IMR-90 (cell line): ENCODE results near the gene DDX10. TPM values are rescaled to one million over a fixed set of nuclear protein-coding genes. Genes with fewer than 3 reads are reported as not detected.

Source experiments
- ATAC-seq: fragments of 200-7000 bp; cut with Tn5 transposase; 2 replicates; pipeline ENCODE4 v1.9.1; 2020; ENCODE audit warnings: low read depth, mild to moderate bottlenecking, moderate library complexity
- BruUV-seq: library from RNA; stranded (reverse); fragments of 400-500 nt; replicated peaks from 2 replicates; lab custom pipeline; 2021; lab: Mats Ljungman, UMichigan
- CTCF ChIA-PET: fragments of 300-600 bp; formaldehyde crosslinking; extraction: SDS; loops from one replicate; lab custom pipeline; 2021; ENCODE audit warnings: antibody characterized with exemption; lab: Yijun Ruan, JAX
- POLR2A ChIA-PET: fragments of 300-600 bp; sonication (Branson Sonifier 250); formaldehyde crosslinking; loops from one replicate; lab custom pipeline; 2022; ENCODE audit warnings: antibody characterized with exemption; ENCODE audit not compliant: unreplicated experiment; lab: Charles Lee
- DNase-seq: peaks from one replicate; pipeline ENCODE4 v3.0.0; 2013
- H2AFZ ChIP-seq: replicated peaks from 2 replicates; pipeline ENCODE3; 2013; ENCODE audit warnings: low read length, mild to moderate bottlenecking; ENCODE audit not compliant: poor library complexity
- H2AK5ac ChIP-seq: 2 replicates; pipeline ENCODE4 v1.6.1; 2013; ENCODE audit warnings: low read depth, low read length, inconsistent platforms
- H2AK9ac ChIP-seq: replicated peaks from 2 replicates; pipeline ENCODE3; 2013; ENCODE audit warnings: mild to moderate bottlenecking, low read depth, low read length, moderate library complexity; ENCODE audit not compliant: poor library complexity
- H2BK120ac ChIP-seq: 2 replicates; pipeline ENCODE4 v1.6.1; 2013; ENCODE audit warnings: low read depth, low read length, inconsistent platforms
- H2BK15ac ChIP-seq: 3 replicates; pipeline ENCODE4 v1.6.1; 2013; ENCODE audit warnings: low read depth, low read length, inconsistent platforms
- H2BK20ac ChIP-seq: 2 replicates; pipeline ENCODE4 v1.6.1; 2013; ENCODE audit warnings: low read depth, mild to moderate bottlenecking, inconsistent platforms, low read length, moderate library complexity
- H2BK5ac ChIP-seq: 2 replicates; pipeline ENCODE4 v1.6.1; 2013; ENCODE audit warnings: mild to moderate bottlenecking, low read depth, low read length, inconsistent platforms; ENCODE audit not compliant: poor library complexity, severe bottlenecking
- H3K14ac ChIP-seq: replicated peaks from 2 replicates; pipeline ENCODE4 v1.6.1; 2013; ENCODE audit warnings: low read depth, low read length, inconsistent platforms
- H3K18ac ChIP-seq: 2 replicates; pipeline ENCODE4 v1.6.1; 2013; ENCODE audit warnings: low read depth, low read length, control low read depth
- H3K23ac ChIP-seq: 2 replicates; pipeline ENCODE4 v1.6.1; 2013; ENCODE audit warnings: low read depth, low read length, inconsistent platforms
- H3K27ac ChIP-seq: 2 replicates; pipeline ENCODE4 v1.5.1; 2013; ENCODE audit warnings: mild to moderate bottlenecking, control low read depth, low read length; ENCODE audit not compliant: insufficient read depth
- H3K27me3 ChIP-seq: 2 replicates; pipeline ENCODE4 v1.6.1; 2013; ENCODE audit warnings: low read length; ENCODE audit not compliant: control insufficient read depth, insufficient read depth
- H3K36me3 ChIP-seq: 2 replicates; pipeline ENCODE4 v1.6.1; 2013; ENCODE audit warnings: low read length, mixed read lengths; ENCODE audit not compliant: control insufficient read depth, insufficient read depth
- H3K4ac ChIP-seq: 2 replicates; pipeline ENCODE4 v1.6.1; 2013; ENCODE audit warnings: low read depth, low read length, inconsistent platforms
- H3K4me1 ChIP-seq: 2 replicates; pipeline ENCODE4 v1.6.1; 2013; ENCODE audit warnings: low read length, mixed read lengths; ENCODE audit not compliant: control insufficient read depth, insufficient read depth
- H3K4me2 ChIP-seq: 2 replicates; pipeline ENCODE4 v1.6.1; 2013; ENCODE audit warnings: low read depth, mild to moderate bottlenecking, control low read depth, low read length, moderate library complexity
- H3K4me3 ChIP-seq: 2 replicates; pipeline ENCODE4 v1.5.1; 2013; ENCODE audit warnings: low read depth, mild to moderate bottlenecking, control low read depth, low read length, moderate library complexity; ENCODE audit not compliant: insufficient read depth
- H3K56ac ChIP-seq: 2 replicates; pipeline ENCODE4 v1.6.1; 2013; ENCODE audit warnings: low read length, inconsistent platforms; ENCODE audit not compliant: insufficient read depth; ENCODE audit errors: extremely low read depth
- H3K79me1 ChIP-seq, 2 experiments: 2 replicates each; pipeline ENCODE4 v1.6.1; 2013; ENCODE audit warnings: low read length in 2 of 2, inconsistent platforms in 1 of 2, low read depth in 1 of 2
- H3K9ac ChIP-seq: 2 replicates; pipeline ENCODE4 v1.6.1; 2013; ENCODE audit warnings: low read depth, low read length, control low read depth
- H3K9me1 ChIP-seq: 2 replicates; pipeline ENCODE4 v1.6.1; 2013; ENCODE audit warnings: low read length, inconsistent platforms; ENCODE audit not compliant: insufficient read depth
- H3K9me3 ChIP-seq: 2 replicates; pipeline ENCODE4 v1.6.1; 2013; ENCODE audit warnings: low read length; ENCODE audit not compliant: control insufficient read depth, insufficient read depth
- H4K20me1 ChIP-seq: 2 replicates; pipeline ENCODE4 v1.6.1; 2013; ENCODE audit warnings: low read length, inconsistent platforms; ENCODE audit not compliant: insufficient read depth
- H4K5ac ChIP-seq: 2 replicates; pipeline ENCODE4 v1.6.1; 2013; ENCODE audit warnings: mild to moderate bottlenecking, low read depth, low read length, control low read depth
- H4K8ac ChIP-seq, 2 experiments: 2 replicates each; pipeline ENCODE4 v1.6.1; 2013; ENCODE audit warnings: low read depth in 2 of 2, low read length in 2 of 2, control low read depth in 1 of 2, inconsistent platforms in 1 of 2
- H4K91ac ChIP-seq: 2 replicates; pipeline ENCODE4 v1.6.1; 2013; ENCODE audit warnings: low read depth, low read length, inconsistent platforms; ENCODE audit not compliant: insufficient read depth
- BHLHE40 ChIP-seq: fragments of 150-350 bp; IDR thresholded peaks from 2 replicates; pipeline ENCODE4 v1.6.1; 2016; ENCODE audit warnings: mild to moderate bottlenecking, low read depth, low read length
- CEBPB ChIP-seq: IDR thresholded peaks from 2 replicates; pipeline ENCODE4 v1.6.1; 2012; ENCODE audit warnings: low read depth, low read length, improper control_type of control experiment
- CTCF ChIP-seq: conservative IDR thresholded peaks from 2 replicates; pipeline ENCODE4 v1.5.1; 2012; ENCODE audit warnings: mild to moderate bottlenecking, low read depth, low read length, improper control_type of control experiment
- ELK1 ChIP-seq: fragments of 150-350 bp; IDR thresholded peaks from 2 replicates; pipeline ENCODE4 v1.6.1; 2016; ENCODE audit warnings: low read depth, mild to moderate bottlenecking, low read length, moderate library complexity, borderline replicate concordance
- FOS ChIP-seq: fragments of 150-350 bp; IDR thresholded peaks from 2 replicates; pipeline ENCODE4 v1.6.1; 2016; ENCODE audit warnings: low read depth, low read length
- MAFK ChIP-seq: IDR thresholded peaks from 2 replicates; pipeline ENCODE4 v1.6.1; 2012; ENCODE audit warnings: low read depth, low read length, improper control_type of control experiment
- MAZ ChIP-seq: IDR thresholded peaks from 2 replicates; pipeline ENCODE4 v1.6.1; 2012; ENCODE audit warnings: low read depth, mild to moderate bottlenecking, low read length, improper control_type of control experiment, moderate library complexity, borderline replicate concordance
- NFE2L2 ChIP-seq: fragments of 150-350 bp; IDR thresholded peaks from 2 replicates; pipeline ENCODE4 v1.6.1; 2016; ENCODE audit warnings: low read depth, mild to moderate bottlenecking, low read length
- POLR2A ChIP-seq: IDR thresholded peaks from 2 replicates; pipeline ENCODE4 v1.6.1; 2012; ENCODE audit warnings: mild to moderate bottlenecking, low read depth, low read length
- RAD21 ChIP-seq: IDR thresholded peaks from 2 replicates; pipeline ENCODE4 v1.6.1; 2012; ENCODE audit warnings: low read length, improper control_type of control experiment
- RCOR1 ChIP-seq: IDR thresholded peaks from 2 replicates; pipeline ENCODE4 v1.6.1; 2012; ENCODE audit warnings: mild to moderate bottlenecking, low read length, improper control_type of control experiment; ENCODE audit not compliant: insufficient replicate concordance
- RFX5 ChIP-seq: IDR thresholded peaks from 2 replicates; pipeline ENCODE4 v1.8.0; 2012; ENCODE audit warnings: low read depth, mild to moderate bottlenecking, low read length, moderate library complexity
- USF2 ChIP-seq: fragments of 150-350 bp; IDR thresholded peaks from 2 replicates; pipeline ENCODE4 v1.6.1; 2017; ENCODE audit warnings: mild to moderate bottlenecking, antibody characterized with exemption, low read length, low read depth
- WGBS, 2 experiments: methylation state at CpG; one replicate each; pipeline versions ENCODE4 v1.1.5 to v1.1.7; 2013; ENCODE audit warnings: missing lambda C conversion rate in 2 of 2; ENCODE audit not compliant: insufficient read length in 1 of 2; ENCODE audit errors: extremely low coverage in 2 of 2; 5-methylcytosine and 5-hydroxymethylcytosine counted together
- dilution Hi-C: fragments of 300-500 bp; cut with HindIII; formaldehyde crosslinking; loops from one replicate; pipeline ENCODE4 v1.14.3; 2018; ENCODE audit warnings: low sequenced_read_pairs; ENCODE audit not compliant: unreplicated experiment
- in situ Hi-C: fragments of 300-500 bp; cut with MboI; formaldehyde crosslinking; loops from 3 replicates; pipeline ENCODE4 v1.14.3; 2019; ENCODE audit warnings: low sequenced_read_pairs, inconsistent platforms, mixed read lengths
- intact Hi-C: fragments of 100-400 bp; cut with micrococcal nuclease; formaldehyde crosslinking; loops from 2 replicates; pipeline ENCODE4 v1.10.0; 2022
- polyA plus RNA-seq, 3 experiments: library from polyadenylated mRNA; depleted of rRNA; stranded (reverse); fragments of >200 nt; gene quantifications; 2 replicates each; pipeline ENCODE4 v1.2.3, GENCODE V29; 2012; ENCODE audit warnings: low replicate concordance in 1 of 3
- total RNA-seq: library from RNA; depleted of rRNA; stranded (reverse); fragments of >200 nt; gene quantifications from 2 replicates; pipeline ENCODE4 v1.2.3, GENCODE V29; 2012

DDX10 gene
- total and polyA plus RNA-seq, 2 of the 4 experiments (the other 2 are of a cell fraction) = 20.0 to 31.9 TPM

GRCh38 chr11:108718466-108718865 lies 53.6 kb downstream of the DDX10 start:
- H3K56ac ChIP-seq = no peak overlapping the region
- no peak overlapping the region for H2AK9ac ChIP-seq
- no peak overlapping the region for H4K8ac ChIP-seq
- no peak for TF ChIP-seq MAFK
- no peak for TF ChIP-seq CTCF
- TF ChIP-seq RCOR1 = no peak
- TF ChIP-seq USF2 = no peak
- no peak for TF ChIP-seq MAZ
- no peak for TF ChIP-seq RAD21
- TF ChIP-seq FOS = no peak
- no peak for TF ChIP-seq BHLHE40
- TF ChIP-seq ELK1 = no peak
- no peak for TF ChIP-seq NFE2L2
- TF ChIP-seq CEBPB = no peak
- no peak for TF ChIP-seq RFX5
- no peak for TF ChIP-seq POLR2A
- H2AFZ ChIP-seq = no peak overlapping the region
- H4K91ac ChIP-seq = no peak overlapping the region
- dilution Hi-C loops = no loop called here
- no peak overlapping the region for H4K5ac ChIP-seq
- no peaks in the 10 kb centered on the region for H4K20me1 ChIP-seq
- H2BK15ac ChIP-seq = no peak overlapping the region
- no peak overlapping the region for H2AK5ac ChIP-seq
- H2BK120ac ChIP-seq = no peak overlapping the region
- no peak overlapping the region for H3K4me2 ChIP-seq
- BruUV-seq = no TSS peak
- DNase-seq (no peak), ATAC-seq (no peak)
- no peak overlapping the region for H3K18ac ChIP-seq
- H2BK5ac ChIP-seq = no peak overlapping the region
- peaks cover 3% of the 10 kb centered on the region for H3K4me1 ChIP-seq
- POLR2A ChIA-PET = no interaction called here
- 26% methylated on average over 2 of the region's 2 CpGs; no CpG with 5 or more reads in 1 of the 2 experiments for WGBS, 2 experiments
- no peaks in the 10 kb centered on the region for H3K27me3 ChIP-seq
- intact Hi-C loops = no loop called here
- H3K9me1 ChIP-seq = no peaks in the 10 kb centered on the region; the same call in 1 of the 2 replicates
- no peak overlapping the region for H3K4me3 ChIP-seq
- H3K36me3 ChIP-seq = peaks cover 6% of the 10 kb centered on the region
- CTCF ChIA-PET = interaction anchor here (0.6 kb wide), 1 partner anchor 1679 kb away, joined by 4 read pairs; no protein-coding TSS in a partner anchor
- no peak overlapping the region for H3K27ac ChIP-seq
- in situ Hi-C loops = no loop called here
- H3K9ac ChIP-seq = no peak overlapping the region
- no peaks in the 10 kb centered on the region for H3K9me3 ChIP-seq
- H2BK20ac ChIP-seq = no peak overlapping the region
- no peak overlapping the region for H3K23ac ChIP-seq
- no peak overlapping the region for H3K4ac ChIP-seq
- no peak overlapping the region for H3K14ac ChIP-seq
- peaks cover 0 to 8% of the 10 kb centered on the region in 2 experiments for H3K79me1 ChIP-seq
